GM13976 (cell line): Measurements from ENCODE around the gene SHISA3.
"Not testable (repeated sequence)": the region's sequence is repeated elsewhere in the genome, so short reads cannot be mapped to it uniquely, and the experiment has no call there.

ENCODE experiments used
- DNase-seq: peaks from one replicate; pipeline ENCODE4 v3.0.0; 2012; ENCODE audit warnings: low spot score
- in situ Hi-C: fragments of 300-500 bp; cut with MboI; formaldehyde crosslinking; loops from one replicate; pipeline ENCODE4 v1.12.0; 2022; ENCODE audit warnings: low sequenced_read_pairs, mixed read lengths, inconsistent platforms; ENCODE audit not compliant: unreplicated experiment
- TF ChIP-seq, protein P1 (sequence below): IDR thresholded peaks from 2 replicates; pipeline ENCODE4 v1.5.1; 2012; ENCODE audit warnings: borderline replicate concordance, mild to moderate bottlenecking; ENCODE audit not compliant: insufficient read depth; ENCODE audit errors: extremely low read depth, missing control alignments, control extremely low read depth

SHISA3 gene

DNA sequence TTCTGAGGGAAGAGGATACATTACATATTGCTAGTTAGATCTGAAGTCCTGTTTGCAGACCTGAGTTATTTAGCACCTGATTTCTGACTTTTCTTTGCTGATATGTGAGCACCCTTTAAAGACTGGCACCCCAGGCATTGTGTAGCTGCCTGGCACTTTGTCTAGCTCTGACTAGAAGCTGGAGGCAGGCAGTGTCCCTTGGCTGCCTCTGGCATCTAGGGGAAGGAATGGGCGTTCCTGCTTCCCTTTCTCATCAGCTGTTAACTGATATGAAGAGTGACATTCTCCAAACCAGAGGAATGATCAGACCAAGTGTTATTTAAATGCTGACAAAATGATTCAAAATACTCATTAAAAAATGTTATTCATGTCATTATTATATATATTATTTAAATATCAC is 30.3 kb upstream of the SHISA3 start:
- DNase-seq, result no peak
- in situ Hi-C loops, result loop anchor here (25.0 kb wide), 1 partner anchor 495 kb away; no protein-coding TSS in a partner anchor
- TF ChIP-seq, protein P1, sequence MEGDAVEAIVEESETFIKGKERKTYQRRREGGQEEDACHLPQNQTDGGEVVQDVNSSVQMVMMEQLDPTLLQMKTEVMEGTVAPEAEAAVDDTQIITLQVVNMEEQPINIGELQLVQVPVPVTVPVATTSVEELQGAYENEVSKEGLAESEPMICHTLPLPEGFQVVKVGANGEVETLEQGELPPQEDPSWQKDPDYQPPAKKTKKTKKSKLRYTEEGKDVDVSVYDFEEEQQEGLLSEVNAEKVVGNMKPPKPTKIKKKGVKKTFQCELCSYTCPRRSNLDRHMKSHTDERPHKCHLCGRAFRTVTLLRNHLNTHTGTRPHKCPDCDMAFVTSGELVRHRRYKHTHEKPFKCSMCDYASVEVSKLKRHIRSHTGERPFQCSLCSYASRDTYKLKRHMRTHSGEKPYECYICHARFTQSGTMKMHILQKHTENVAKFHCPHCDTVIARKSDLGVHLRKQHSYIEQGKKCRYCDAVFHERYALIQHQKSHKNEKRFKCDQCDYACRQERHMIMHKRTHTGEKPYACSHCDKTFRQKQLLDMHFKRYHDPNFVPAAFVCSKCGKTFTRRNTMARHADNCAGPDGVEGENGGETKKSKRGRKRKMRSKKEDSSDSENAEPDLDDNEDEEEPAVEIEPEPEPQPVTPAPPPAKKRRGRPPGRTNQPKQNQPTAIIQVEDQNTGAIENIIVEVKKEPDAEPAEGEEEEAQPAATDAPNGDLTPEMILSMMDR, result no peak

DNA sequence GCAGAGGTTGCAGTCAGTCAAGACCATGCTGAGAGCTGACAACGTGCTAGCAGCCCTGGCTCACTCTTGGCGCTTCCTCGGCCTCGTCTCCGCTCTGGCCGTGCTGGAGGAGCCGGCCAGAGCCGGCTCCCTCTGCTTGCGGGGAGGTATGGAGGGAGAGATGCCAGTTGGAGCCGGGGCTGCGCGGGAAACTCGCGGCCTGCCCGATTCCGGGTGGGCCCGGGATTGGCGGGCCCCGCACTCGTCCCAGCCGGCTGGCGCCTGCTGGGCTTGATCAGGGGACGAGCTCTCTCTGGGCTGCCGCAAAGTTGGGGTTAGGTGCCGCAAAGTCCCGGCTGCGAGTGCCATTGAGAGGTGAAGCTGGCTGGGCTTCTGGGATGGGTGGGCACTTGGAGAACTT is 27.8 kb upstream of the SHISA3 start:
- DNase-seq, result no peak
- TF ChIP-seq, protein P1, result no peak
- in situ Hi-C loops, result loop anchor here (25.0 kb wide), 1 partner anchor 493 kb away; no protein-coding TSS in a partner anchor

DNA sequence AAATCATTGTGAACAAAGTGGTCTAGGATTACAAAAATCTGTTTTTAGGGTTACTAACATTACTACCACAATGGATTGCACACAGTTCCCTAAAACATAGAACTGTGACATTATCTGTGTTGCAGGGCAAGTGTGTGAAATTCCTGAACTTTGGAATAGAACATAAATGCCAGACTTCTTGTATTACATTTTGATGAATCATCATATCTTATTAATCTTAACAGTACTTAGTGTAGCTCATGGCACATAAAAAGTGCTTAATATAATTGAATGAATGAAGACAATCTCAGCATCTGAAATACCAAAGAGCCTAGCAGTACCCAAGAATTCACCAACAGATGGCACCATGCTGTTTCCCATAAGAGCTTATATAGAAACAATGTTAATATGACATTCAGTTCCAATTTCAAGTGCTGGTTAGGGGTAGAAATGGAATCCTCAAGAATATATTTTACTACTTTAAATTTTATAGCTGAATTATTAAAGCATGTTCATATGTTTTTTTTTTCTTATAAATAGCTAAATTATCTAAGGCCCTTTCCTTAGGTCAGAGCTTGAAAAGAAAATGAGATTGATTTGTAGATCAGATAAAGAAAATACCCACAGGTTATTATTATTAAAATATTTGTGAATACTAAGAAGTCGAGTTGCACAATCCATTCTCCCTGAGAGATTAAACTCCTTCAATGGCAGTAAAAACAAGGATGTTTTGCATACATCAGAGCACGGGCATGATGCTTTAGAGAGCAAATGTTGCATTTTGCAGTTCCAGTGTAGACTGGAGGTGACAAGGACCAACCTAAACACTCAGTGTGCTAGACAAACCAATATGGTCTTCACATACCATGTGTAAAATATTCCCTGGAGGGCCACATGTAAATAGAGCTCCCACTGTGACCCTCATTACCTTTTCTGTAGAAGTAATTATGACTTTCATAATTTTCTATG is 25.7 kb upstream of the SHISA3 start:
- DNase-seq, result peak; percentile 62
- TF ChIP-seq, protein P1, result peak; percentile 47
- in situ Hi-C loops, result loop anchor here (25.0 kb wide), 1 partner anchor 491 kb away; no protein-coding TSS in a partner anchor

DNA sequence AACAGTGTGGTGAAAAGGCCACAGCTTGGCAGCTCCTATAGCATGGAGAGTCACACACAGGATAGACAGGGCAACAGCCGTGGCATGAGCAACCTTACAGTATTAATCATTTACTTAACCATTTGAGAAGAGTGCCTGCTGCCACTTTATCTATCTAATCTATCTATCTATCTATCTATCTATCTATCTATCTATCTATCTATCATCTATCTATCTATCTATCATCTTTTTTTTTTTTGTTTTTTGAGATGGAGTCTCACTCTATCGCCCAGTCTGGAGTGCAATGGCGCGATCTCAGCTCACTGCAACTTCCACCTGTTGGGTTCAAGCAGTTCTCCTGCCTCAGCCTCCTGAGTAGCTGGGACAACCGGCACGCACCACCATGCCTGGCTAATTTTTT is 25.0 kb upstream of the SHISA3 start:
- not testable (repeated sequence) for DNase-seq
- in situ Hi-C loops, result loop anchor here (25.0 kb wide), 1 partner anchor 490 kb away; no protein-coding TSS in a partner anchor

DNA sequence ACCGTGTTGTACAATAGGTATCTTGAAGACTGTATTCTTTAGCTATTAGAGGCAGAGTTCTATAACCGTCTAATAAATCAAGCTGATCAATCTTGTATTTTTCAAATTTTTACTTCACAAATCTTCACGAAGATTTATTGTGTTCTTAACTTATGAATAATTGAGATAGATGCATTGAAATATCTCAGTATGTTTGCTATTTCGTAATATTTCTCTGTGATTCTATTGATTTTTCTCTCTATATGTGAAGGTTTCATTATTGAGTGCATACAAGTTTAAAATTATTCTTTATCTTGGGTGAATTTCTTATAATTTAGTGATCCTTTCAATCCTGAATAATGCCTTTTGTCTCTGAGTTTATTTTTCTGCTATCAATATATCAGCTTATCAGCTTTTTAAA is 19.8 kb upstream of the SHISA3 start:
- DNase-seq, result no peak
- in situ Hi-C loops, result no loop called here
- TF ChIP-seq, protein P1, result no peak

DNA sequence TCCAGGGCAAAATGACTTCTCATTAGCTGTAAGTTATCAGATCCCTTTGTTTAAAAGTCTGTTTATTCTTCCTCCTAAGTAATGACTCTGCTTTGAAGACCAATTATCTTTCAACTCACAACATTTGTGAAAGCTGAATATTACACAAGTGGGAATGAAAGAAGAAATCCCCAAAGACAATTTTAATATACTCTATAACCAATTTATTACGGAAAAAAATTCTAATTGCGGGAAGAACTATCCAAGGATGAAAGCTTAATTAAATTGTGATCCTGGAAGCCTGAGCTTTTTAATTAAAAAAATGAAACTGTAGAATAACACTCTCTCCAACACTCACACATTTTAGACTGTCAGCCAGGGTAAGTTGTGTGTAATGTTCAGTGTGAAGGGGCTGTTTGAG is 15.6 kb upstream of the SHISA3 start:
- DNase-seq, result no peak
- in situ Hi-C loops, result no loop called here
- TF ChIP-seq, protein P1, result no peak

DNA sequence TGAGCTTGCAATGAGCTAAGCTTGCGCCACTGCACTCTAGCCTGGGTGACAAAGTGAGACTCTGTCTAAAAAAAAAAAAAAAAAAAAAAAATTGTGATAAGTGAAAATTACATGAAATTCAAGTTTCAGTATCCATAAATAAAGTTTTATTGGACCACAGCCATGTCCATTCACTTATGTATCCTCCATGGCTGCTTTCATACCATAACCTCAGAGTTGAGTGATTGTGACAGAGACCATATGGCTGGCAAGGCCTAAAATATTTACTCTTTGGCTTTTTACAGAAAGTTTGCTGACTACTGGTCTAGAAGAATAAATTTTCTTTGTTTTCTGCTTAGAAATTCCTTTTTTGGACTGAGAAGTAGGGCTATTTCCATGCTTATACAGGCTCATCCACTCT is 11.8 kb upstream of the SHISA3 start:
- in situ Hi-C loops, result no loop called here
- TF ChIP-seq, protein P1, result no peak
- DNase-seq, result no peak
